GM19455 (cell line): Measurements from ENCODE around the gene ROS1.
"Not testable (repeated sequence)": the region's sequence is repeated elsewhere in the genome, so short reads cannot be mapped to it uniquely, and the experiment has no call there.

Source experiments
- ATAC-seq: cut with Tn5 transposase; IDR thresholded peaks from one replicate; pipeline ENCODE4 v1.9.1; 2021; ENCODE audit not compliant: unreplicated experiment

Gene ROS1

DNA sequence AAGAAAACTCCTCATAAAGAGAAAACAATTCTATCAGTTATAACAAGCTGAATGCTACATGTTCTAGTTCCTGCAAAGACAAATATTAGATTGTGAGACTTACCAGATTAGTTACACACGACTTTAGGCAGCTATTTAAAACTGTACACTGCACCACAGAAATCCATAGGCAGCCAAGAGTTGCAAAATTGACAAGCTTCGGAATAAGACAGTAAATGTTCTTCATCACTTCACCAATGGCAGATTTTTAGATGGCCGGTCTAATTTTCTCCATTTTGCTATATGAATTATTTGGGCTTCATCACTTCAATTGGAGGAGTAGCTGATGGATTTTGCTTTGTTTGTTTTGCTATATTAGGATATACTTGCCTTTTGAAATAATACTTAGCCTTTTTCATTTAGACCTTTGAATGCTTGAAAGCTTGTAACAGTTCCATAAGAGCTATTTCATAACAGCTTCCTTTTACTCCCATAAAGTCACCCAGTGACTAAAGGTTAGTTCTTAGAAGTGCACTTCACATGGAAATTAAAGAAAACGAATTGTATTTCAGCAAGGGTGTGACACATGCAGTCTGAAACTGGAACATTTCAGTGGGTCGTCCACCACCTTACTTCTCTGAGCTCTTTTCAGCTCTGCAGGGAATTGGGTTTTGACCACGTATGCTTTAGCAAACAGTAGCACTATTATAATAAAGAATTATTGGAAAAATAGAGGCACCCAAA lies at the start of gene ROS1:
Gene ROS1 (minus strand): TSS at position 512 of the 723 bp plus-strand sequence. CDS start 286 bp downstream, at position 226.
- ATAC-seq = no peak

DNA sequence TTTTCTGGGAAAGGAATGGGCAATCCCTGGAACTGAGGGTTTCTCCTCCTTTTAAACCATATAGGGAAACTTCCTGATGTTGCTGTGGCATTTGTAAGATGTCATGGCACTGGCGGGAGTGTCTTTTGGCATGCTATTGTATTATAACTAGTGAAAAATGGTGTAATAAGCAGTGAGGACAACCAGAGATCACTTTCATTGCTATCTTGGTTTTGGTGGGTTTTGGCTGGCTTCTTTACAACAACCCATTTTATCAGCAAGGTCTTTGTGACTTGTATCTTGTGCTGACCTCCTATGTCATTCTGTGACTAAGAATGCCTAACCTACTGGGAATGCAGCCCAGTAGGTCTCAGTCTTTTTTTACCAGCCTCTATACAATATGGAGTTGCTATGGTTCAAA lies 47.7 kb upstream of the ROS1 start:
- ATAC-seq = no peak

DNA sequence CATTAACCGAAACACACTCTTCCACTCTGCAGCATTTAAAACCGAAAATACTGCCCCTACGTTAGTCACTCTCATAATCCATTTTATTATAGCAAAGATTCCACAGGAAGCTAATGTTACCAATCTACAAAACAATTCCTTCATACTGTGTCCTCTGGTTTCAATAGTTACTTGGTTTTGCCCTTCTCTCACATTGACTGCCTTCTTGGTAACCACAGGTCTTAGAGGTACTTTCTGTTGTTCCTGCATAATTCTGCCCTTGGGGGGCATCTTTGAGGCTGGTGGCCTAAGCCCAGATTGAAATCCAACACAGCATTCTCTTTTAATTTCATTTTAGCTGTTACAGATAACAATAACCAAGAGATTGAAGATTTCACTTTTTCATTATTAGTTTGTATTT lies 46.9 kb upstream of the ROS1 start:
- ATAC-seq = no peak

DNA sequence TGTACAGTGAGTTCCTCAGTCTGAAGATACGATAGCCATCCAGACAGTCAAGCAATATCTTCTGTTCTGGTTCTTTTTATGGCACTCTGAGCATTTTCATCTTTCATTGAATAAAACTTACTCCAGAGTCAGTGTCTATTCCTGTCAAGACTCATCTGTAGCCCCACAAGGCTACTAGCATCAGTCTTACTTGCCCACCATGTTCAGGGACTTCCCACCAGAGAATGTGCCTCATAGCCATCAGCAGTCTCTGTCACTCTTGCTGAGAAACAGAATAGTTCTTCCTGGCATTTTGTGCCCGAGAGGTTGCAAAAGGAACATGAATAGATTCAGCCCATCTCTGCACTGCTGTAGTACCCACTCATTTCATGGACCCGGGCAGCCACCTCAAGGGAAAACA lies 44.0 kb upstream of the ROS1 start:
- no peak for ATAC-seq

DNA sequence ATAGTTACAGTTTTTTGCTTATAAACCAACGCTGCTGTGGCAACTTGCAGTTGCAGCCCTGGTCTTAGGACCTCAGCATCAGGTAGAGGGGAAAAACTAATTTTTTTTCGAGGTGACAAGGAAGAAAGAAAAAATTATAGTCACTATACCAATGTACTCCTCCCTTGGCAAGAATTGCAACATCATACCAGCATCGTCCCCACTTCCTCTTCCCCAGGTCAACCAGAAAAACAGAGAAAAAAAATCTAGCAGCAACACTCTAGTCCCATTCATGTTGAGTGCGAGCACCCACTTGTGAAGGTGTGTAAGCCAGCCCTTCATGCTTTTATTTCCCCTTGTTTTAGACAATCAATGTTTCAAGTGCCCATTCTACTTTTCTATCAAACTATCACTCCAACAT lies 43.6 kb upstream of the ROS1 start:
- ATAC-seq = no peak

DNA sequence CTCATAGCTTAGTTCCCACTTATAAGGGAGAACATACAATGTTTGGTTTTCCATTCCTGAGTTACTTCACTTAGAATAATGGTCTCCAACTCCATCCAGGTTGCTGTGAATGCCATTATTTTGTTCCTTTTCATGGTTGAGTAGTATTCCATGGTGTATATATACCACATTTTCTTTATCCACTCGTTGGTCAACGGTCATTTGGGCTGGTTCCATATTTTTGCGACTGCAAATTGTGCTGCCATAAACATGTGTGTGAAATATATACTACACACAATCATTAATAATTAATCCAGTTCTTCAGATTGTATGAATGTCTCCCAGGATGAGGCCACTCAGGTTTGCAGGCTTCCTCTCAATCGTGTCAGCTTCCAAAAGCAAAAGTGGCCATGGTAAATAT lies 42.8 kb upstream of the ROS1 start:
- ATAC-seq = not testable (repeated sequence)

DNA sequence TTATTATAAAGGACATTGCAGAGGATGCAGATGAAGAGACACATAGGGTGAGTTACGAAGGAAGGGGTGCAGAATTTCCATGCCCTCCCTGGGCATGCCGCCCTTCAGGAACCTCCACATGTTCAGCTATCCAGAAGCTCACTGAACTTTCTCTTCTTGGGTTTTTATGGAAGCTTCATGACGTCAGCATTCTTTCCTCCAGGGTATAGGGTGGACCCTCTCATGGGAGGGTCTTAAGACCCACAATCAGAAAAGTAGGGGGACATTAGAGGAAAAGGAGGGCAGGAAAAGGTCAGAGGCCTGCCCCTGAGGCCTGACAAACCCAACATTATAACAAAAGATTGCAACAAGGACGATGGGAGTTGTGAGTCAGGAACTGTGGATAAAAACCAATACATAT lies 42.1 kb upstream of the ROS1 start:
- ATAC-seq = no peak

DNA sequence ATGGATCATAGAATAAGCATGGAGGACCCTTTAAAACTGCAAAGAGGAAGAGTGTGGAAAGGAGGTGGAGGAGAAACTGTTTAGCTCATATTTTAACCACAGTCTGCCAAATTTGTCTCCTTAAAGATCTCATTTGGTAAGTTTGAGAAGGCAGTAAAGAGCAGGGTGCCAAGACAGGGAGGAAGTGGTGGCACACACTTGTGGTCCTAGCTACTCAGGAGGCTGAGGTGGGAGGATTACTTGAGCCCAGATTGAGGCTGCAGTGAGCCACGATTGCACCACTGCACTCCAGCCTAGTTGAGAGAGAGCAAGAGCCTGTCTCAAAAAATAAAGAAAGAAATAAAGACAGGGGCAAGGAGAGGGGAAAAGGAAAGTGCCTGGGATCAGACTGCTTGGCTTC lies 39.9 kb upstream of the ROS1 start:
- ATAC-seq = no peak

DNA sequence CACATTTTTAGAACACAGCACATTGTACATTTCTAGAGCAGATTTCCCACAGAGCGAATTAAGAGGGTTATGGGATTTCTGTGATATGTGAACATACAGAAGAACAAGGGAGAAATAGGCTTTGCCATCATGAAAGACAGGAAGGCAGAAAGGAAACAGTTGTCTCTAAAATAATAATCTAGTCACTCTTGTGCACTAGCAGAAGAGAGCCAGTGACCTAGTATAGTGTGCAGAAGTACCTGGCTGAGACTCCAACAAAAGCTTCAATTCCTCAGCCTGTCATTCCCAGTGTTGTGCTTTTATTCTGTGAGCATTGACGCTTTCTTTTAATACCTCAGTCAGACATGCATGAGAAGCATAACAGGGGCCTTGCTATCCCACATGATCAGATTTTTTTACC lies 39.0 kb upstream of the ROS1 start:
- ATAC-seq = no peak

DNA sequence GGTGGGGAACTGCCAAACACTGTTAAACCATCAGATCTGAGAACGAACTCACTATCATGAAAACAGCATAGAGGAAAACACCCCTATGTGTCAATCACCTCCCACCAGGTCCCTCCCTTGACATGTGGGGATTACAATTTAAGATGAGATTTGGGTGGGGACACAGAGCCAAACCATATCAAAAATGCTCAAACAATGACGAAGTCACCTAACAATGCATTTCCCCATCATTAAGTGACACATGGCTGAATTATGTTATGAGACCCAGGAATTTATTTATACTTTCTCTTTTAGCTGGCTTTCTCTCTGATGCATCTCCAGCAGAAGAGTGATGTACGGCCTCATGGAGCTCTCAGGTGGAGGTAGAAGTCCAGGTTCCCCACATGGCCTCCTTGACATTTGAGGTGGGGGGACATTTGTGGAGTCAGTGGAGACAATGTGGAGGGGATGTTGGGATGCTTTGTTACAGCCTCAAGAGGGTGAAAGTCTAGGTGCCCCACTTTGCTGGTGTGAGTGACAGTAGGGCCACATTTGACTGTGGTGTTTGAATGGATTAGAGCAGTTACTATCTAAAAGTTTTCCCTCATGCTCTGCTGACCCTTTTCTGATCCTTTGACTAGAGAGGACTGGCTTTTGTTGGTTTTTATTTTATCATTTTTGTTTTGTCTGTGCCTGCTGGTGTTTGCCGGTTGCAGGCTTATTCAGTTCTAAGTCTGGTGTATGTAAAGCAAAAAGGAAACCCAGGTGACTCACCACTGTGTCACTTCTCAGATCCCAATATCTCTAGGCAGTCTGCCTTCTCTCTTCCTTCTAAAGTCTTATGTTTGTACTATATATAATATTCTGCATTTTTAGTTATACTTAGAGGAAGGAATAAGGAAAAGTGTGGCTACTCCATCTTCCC lies 38.3 kb upstream of the ROS1 start:
- ATAC-seq = no peak

DNA sequence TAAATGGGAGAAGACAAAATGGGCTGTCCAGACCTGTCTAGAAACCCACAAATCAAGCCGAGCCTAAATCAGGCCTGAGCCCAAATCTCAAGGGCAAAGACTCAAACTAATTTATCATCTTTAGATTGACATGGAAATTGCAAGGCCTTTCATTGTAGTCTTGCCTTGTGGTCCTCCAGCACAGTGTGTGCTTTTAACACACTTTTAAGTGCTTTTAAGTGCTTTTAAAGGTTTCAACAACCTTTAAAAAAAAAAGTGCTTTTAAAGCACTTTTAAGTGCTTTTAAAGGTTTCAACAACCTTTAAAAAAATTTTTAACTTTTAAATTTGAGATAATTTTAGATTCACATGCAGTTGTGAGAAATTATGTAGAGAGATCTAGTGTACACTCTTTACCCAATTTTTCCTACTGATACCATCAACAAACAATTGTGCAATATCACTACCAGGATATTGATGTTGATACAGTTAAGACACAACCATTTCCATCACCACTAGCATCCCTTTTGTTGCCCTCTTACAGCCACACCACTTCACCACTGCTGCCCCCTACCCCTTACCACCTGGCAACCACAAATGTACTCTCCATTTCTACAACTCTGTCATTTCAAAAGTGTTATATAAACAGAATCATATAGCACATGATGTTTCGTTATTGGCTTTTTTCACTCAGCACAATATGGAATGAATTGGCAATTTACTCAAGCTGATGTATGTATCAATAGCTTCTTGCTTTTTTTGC lies 33.6 kb upstream of the ROS1 start:
- no peak for ATAC-seq

DNA sequence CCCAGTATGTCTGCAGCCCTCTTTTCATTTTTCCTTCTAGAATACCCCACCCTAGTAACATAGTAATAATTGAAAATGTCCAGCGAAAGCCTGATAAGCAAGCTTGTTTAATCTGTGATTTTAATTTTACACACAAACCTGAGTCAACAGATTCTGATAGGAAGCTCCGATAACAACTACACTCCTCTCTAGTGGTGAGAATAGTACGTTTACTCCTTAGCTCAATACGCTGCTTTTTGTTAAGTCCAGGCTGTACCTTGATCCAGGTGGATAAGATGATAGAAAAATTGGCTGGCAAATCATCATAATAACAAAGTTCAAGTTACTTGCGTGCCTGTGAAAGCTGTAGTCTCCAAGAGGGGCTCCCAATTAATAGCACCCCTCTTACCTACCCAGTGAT lies 31.3 kb upstream of the ROS1 start:
- ATAC-seq = no peak

DNA sequence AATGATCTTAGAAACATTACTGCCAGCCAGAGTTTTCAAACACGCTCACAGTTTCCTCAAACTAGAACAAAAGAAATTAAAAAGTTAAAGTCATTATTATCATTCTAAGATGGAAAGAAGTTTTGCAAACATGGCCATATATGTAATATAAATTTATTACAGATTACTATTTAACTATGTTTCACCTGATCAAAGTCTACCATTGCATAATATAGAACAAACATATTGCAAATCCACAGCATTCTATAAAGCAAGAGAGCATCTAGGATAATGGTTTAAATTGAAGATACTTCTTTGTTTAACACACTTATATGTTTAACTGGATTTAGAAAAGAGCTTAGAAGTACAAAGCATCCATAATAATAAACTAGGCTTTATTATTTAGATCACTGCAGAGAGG lies 30.5 kb upstream of the ROS1 start:
- ATAC-seq = no peak

DNA sequence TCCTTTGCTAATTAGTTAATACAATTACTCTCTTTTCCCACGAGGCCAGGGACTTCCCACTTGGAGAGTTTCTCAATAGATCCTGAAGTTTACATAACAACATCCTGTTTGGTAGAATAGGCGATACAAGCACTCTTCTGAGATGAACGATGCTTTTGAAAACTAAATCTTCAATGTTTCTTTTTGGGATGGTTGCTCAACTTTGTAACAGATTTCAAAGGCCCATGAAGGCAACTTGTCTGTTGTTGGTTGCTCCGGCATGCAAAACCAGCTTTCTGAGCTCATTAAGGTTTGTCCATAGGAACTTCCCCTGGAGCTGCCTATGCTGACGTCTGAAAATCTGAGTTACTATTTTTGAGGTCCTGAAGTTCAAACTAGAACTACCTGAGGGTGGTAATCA lies 25.9 kb upstream of the ROS1 start:
- ATAC-seq = no peak

DNA sequence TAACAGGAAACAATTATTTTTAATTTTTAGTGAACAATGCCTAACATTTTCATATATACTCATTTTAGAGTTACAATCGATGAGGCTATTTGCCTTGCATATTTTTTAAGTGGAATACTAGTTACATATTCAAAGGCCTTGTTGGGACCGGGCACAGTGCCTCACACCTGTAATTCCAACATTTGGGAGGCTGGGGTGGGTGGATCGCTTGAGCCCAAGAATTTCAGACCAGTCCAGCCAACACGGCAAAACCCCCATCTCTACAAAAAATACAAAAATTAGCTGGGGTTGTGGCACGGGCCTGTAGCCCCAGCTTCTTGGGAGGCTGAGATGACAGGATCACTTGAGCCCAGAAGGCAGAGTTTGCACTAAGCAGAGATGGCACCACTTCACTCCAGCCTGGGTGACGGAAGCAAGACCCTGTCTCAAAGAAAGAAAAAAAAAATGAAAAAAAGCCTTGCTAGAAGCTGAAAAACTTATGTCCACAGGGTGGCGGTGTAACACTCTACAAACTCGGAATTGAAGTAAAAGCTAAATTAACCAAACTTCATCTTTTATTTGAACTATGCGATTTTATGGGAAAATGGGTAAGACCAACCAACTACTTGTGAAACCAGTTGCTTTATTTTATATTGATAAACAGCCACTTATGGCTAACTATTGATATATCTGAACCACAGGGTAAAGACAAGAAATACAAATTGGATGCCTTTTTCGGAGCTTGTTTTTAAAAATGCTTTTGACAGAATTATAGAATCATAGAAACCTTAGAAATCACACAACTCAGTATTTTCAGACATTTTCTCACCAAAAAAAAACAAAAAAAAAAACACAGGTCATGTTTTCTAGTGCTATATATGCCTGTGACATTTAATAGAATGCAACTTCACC lies 24.1 kb upstream of the ROS1 start:
- peak; percentile 58 for ATAC-seq

DNA sequence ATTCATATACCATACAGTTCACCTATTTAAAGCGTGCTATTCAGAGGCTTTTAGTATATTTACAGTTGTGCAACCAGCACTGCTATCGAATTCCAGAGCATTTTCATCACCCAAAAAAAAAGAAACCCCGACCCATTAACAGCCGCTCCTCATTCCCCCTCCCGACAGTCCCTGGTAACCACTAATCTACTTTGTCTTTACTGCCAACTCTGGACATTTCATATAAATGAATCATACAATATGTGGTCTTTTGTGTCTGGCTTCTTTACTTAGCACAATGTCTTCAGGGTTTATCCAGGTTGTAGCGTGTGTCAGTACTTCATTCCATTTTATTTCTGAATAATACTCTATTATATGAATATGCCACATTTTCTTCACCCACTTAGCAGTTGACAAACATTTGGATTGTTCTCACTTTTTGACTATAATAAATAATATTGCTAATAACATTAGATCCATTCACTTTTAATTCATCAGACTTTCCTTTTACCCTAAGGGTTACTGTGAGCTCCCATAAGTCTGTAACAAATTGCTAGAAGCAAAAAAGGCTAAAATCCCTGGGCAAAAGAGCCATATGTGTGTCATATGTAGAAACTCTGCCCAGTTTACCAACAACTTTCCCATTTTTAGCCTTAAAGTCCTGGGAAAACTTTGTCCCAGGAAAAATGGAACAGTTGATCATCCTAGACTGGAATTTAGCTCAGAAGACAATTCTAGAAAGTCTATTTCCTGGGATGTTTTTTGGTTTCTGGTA lies 23.2 kb upstream of the ROS1 start:
- ATAC-seq = no peak

DNA sequence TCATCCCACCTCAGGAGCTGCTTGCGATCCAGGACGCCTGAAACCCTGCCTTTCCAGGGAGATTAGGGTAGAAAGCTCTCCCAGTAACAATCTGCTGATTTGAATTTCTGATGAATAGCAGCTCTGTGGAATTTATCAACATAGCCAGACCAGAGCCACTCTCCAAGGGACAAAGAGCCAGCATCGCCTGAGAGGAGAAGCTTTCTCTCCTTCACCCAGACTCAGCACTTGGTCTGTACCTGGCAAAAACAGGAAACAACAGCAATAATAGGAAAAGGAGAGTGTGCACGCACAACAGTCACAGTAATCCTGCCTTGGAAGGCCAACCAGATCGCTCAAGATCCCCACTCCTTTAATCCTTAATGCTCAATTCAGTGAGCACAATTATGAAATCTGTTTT lies 22.3 kb upstream of the ROS1 start:
- no peak for ATAC-seq

DNA sequence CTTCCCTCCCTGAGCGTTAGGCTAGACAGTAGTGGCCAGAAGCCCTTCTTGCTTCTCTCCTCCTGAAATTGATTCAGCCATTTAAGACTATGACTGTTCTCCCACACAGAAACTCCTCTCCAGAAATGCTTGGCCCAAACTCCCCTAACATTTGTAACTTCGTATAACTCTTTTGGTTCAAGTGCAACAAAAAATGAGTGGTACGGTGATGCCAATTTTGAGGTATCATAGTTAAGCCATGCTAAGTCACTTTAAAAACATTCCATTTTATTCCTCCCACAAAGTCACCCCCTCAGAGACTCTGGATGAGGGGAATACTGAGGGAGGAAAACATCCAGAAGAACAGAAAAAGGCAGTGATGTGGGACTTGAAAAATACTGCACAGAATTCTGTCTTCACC lies 21.1 kb upstream of the ROS1 start:
- no peak for ATAC-seq

DNA sequence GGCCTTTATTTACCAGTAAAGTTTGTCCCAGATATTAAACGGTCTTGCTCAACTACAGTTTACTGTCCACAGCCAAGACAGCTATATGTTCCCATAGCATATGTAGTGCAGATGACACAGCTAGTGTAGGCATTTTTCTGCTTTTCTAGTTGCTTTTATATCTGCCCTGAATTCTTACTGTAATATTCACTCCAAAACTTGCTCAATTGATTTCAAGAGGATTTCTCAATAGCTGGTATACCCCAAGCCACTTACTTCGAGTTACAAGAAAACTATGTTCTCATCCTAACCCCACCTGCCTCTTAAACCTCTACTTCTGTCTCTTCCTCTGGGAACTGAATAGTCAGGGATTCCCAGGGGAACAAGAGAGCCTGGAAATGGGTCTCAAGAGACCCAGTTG lies 18.9 kb upstream of the ROS1 start:
- no peak for ATAC-seq

DNA sequence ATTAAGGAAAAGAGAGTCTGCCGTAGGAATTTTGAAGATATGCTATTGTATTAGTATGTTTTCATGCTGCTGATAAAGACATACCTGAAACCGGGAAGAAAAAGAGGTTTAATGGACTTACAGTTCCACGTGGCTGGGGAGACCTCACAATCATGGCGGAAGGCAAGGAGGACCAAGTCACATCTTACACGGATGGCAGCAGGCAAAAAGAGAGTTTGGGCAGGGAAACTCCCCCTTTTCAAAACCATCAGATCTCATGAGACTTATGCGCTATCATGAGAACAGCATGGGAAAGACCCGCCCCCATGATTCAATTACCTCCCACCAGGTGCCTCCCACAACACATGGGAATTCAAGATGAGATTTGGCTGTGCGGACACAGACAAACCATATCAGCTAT lies 16.6 kb upstream of the ROS1 start:
- not testable (repeated sequence) for ATAC-seq
